ENCODE measurements around the gene CD163. TPM values are rescaled to one million over a fixed set of nuclear protein-coding genes. Genes with fewer than 3 reads are reported as not detected.

Gene CD163
- not detected in 2 replicates for total RNA-seq

GRCh38 chr12:7503686-7504415 is at the start of gene CD163:
Gene CD163 (minus strand): TSS chr12:7503777. CDS start chr12:7503690, 87 bp downstream.

GRCh38 chr12:7444076-7444475 is 59.5 kb downstream of the CD163 start, which contains the start of gene CD163L1:
Gene CD163L1 (minus strand): TSS chr12:7444153. CDS start chr12:7444127, 26 bp downstream.

Other genes starting within 250 kb of the CD163 start
- not detected in 2 replicates for gene ACSM4, start 199.7 kb downstream of the CD163 start, total RNA-seq
- 1.7 and 4.7 TPM in 2 replicates for gene CD163L1, start 59.6 kb downstream of the CD163 start, total RNA-seq
- not detected in 2 replicates for gene APOBEC1, start 162.1 kb upstream of the CD163 start, total RNA-seq
- gene GDF3, start 192.0 kb upstream of the CD163 start, total RNA-seq, result 0.67 and 0.74 TPM in 2 replicates
- not detected in 2 replicates for gene DPPA3, start 207.7 kb upstream of the CD163 start, total RNA-seq
- gene CLEC4C, start 243.6 kb upstream of the CD163 start, total RNA-seq, result not detected in 2 replicates

Data from mammary microvascular endothelial cell (primary cell).